Prostate gland (tissue), 2 donors: ENCODE data around the gene SYNM.

Experiments
- CTCF ChIP-seq, 4 experiments: fragments of 200-600 bp in 2 of 4; fragments of 450-650 bp in 2 of 4; sonication (generic) in 2 of 4; IDR thresholded peaks; 1 replicate in 3 of 4; 2 replicates in 1 of 4; pipeline ENCODE4 v1.5.1; 2016 to 2019; ENCODE audit warnings: antibody characterized with exemption in 4 of 4, mild to moderate bottlenecking in 2 of 4, moderate library complexity in 2 of 4
- POLR2AphosphoS5 ChIP-seq: sonication (generic); formaldehyde crosslinking; IDR thresholded peaks from one replicate; pipeline ENCODE4 v1.6.1; 2017; ENCODE audit warnings: antibody characterized with exemption

DNA sequence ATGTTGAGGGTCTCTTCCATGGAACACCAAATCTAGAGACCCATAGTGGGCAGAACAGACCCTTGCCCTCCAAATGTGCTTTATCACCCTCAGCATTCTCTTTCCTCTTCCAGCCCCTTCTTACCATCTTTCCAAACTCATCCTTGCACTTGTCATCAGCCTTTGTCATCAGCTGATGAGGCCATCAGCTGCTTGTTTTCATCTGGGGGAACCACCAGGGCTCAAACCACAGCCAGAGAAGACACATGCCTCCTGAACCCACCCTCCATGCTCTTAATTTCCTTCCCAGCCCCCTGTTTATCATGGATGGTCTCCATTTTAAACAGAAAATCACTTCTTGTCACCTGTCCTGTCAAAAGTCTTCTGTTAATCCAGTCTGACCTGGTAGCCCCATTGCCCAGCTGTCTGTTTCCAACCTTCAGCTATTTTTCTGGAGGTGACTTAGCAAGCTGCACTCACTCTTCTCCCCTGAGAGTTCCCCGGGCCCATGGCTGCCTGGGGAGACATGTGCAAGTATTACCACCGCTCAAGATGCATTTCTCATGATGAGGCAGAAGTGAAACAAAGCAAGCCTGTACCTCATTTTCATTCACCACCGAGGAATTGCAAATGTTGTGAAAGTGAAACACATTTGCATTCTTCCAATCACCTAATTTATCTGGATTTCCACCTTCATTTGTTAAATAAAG, 14.7 kb upstream of the SYNM start:
- TF ChIP-seq CTCF (IDR thresholded peaks at IDR 0.05) (no peak), POLR2AphosphoS5 (no peak)
